ENCODE measurements around the gene TAGLN2. TPM values are rescaled to one million over a fixed set of nuclear protein-coding genes. Genes with fewer than 3 reads are reported as not detected.

Gene TAGLN2
- total RNA-seq, 1 donor from 2014 or later, result 3.9 TPM

DNA sequence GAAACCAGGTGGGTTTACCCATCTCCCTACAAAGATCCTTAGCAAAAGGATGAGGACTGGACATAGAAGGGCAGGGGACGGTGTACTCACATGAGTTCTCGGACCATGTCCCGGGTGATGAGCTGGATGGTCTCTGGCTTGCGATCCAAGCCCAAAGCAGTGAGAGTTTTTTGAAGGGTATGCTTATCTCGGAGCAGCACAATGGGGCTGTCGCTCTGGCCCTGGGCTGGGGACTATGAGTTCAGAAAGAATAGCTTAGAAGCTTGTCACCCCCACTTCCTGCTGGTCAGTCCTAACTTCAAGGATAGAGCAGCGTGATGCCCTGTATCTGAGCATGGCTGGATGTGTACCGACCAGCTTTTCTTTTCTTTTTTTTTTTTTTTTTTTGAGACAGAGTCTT lies 34.9 kb downstream of the TAGLN2 start:
- Histone ChIP-seq H3F3A (ENCODE audit: low read depth) (peaks cover 11% of the 10 kb centered on the region), H2AFZ (replicated peaks) (no peak overlapping the region), H4K20me1 (ENCODE audit: low read depth) (no peaks in the 10 kb centered on the region), H3K36me3 (no peaks in the 10 kb centered on the region), H3K79me2 (ENCODE audit: low read depth) (no peaks in the 10 kb centered on the region), H3K4me2 (no peak overlapping the region), H3K9ac (no peak overlapping the region), H3K4me3 (no peak overlapping the region), H3K4me1 (no peaks in the 10 kb centered on the region), H3K9me3 (ENCODE audit: low read depth) (no peaks in the 10 kb centered on the region), H3K27me3 (no peaks in the 10 kb centered on the region), H3K27ac (no peak overlapping the region)
- DNase-seq (ENCODE audit: low spot score), result no peak
- Mint-ChIP-seq H3K4me1 (peaks cover 8% of the 10 kb centered on the region), H3K27me3 (ENCODE audit: insufficient read depth, low read depth) (peaks cover 2% of the 10 kb centered on the region), H3K4me3 (no peak overlapping the region), H3K36me3 (no peaks in the 10 kb centered on the region), H3K27ac (no peak overlapping the region), H3K9me3 (no peaks in the 10 kb centered on the region)
- TF ChIP-seq EZH2 (IDR thresholded peaks at IDR 0.05) (no peak), EZH2phosphoT487 (IDR thresholded peaks at IDR 0.05) (no peak)
- TF ChIP-seq, protein P1, sequence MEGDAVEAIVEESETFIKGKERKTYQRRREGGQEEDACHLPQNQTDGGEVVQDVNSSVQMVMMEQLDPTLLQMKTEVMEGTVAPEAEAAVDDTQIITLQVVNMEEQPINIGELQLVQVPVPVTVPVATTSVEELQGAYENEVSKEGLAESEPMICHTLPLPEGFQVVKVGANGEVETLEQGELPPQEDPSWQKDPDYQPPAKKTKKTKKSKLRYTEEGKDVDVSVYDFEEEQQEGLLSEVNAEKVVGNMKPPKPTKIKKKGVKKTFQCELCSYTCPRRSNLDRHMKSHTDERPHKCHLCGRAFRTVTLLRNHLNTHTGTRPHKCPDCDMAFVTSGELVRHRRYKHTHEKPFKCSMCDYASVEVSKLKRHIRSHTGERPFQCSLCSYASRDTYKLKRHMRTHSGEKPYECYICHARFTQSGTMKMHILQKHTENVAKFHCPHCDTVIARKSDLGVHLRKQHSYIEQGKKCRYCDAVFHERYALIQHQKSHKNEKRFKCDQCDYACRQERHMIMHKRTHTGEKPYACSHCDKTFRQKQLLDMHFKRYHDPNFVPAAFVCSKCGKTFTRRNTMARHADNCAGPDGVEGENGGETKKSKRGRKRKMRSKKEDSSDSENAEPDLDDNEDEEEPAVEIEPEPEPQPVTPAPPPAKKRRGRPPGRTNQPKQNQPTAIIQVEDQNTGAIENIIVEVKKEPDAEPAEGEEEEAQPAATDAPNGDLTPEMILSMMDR (IDR thresholded peaks at IDR 0.05), result no peak

DNA sequence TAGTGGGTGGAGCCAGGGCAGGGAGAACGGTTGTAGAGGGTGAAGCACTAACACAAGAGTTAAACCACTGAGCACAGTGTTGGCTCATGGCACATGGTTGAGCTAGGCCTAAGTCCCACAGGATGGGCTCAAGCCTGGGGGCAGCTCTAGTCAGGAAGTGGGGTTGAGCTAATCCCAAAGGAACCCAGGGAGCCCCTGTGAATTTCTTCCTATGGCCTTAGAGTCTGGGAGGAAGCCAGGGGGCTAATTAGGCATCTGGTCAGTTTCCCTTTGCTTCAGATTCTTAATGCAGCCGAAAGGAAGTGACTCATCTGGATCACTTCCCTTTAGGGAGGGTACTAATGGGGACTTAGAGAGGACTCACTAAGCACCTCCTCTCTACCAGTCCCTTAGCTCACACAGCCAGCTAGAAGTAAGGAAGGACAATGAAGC lies 35.5 kb downstream of the TAGLN2 start:
- Mint-ChIP-seq H3K36me3 (no peaks in the 10 kb centered on the region), H3K9me3 (no peaks in the 10 kb centered on the region), H3K4me3 (no peak overlapping the region), H3K27ac (no peak overlapping the region), H3K4me1 (peaks cover 8% of the 10 kb centered on the region), H3K27me3 (ENCODE audit: insufficient read depth, low read depth) (peaks cover 2% of the 10 kb centered on the region)
- peaks cover 11% of the 10 kb centered on the region for H3F3A ChIP-seq (ENCODE audit: low read depth)
- no peak overlapping the region for H3K27ac ChIP-seq
- H2AFZ ChIP-seq (replicated peaks), result no peak overlapping the region
- no peaks in the 10 kb centered on the region for H3K9me3 ChIP-seq (ENCODE audit: low read depth)
- no peaks in the 10 kb centered on the region for H3K36me3 ChIP-seq
- no peaks in the 10 kb centered on the region for H3K4me1 ChIP-seq
- H3K4me3 ChIP-seq, result no peak overlapping the region
- H4K20me1 ChIP-seq (ENCODE audit: low read depth), result no peaks in the 10 kb centered on the region
- TF ChIP-seq, protein P1 (IDR thresholded peaks at IDR 0.05), result no peak
- TF ChIP-seq EZH2 (IDR thresholded peaks at IDR 0.05) (no peak), EZH2phosphoT487 (IDR thresholded peaks at IDR 0.05) (no peak)
- DNase-seq (ENCODE audit: low spot score), result peak; percentile 27
- H3K79me2 ChIP-seq (ENCODE audit: low read depth), result no peaks in the 10 kb centered on the region
- H3K27me3 ChIP-seq, result no peaks in the 10 kb centered on the region
- no peak overlapping the region for H3K9ac ChIP-seq
- H3K4me2 ChIP-seq, result no peak overlapping the region

DNA sequence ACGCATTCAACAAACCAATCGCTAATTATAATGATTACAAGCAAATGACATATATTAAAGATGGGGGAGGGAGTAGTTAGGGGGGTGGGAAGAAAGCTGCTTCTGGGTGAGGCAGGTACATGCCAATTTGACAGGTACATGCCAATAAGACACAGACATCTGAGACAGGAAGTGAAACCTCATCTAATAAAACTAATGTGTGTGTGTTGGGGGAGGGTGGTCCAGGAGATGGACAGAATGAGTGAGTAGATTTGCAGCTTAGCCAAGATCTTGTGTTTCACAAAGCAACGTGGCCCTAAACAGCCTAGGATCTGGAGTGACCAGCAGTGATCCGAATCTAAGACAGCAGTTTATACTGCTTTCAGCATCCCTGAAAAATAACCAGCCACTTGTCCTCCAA lies 36.1 kb downstream of the TAGLN2 start:
- Histone ChIP-seq H2AFZ (replicated peaks) (no peak overlapping the region), H4K20me1 (ENCODE audit: low read depth) (no peaks in the 10 kb centered on the region), H3K27me3 (no peaks in the 10 kb centered on the region), H3K4me1 (no peaks in the 10 kb centered on the region), H3K79me2 (ENCODE audit: low read depth) (no peaks in the 10 kb centered on the region), H3K4me2 (no peak overlapping the region), H3K36me3 (no peaks in the 10 kb centered on the region), H3K9me3 (ENCODE audit: low read depth) (no peaks in the 10 kb centered on the region), H3K27ac (no peak overlapping the region), H3K9ac (no peak overlapping the region), H3F3A (ENCODE audit: low read depth) (peaks cover 11% of the 10 kb centered on the region), H3K4me3 (no peak overlapping the region)
- DNase-seq (ENCODE audit: low spot score), result no peak
- Mint-ChIP-seq H3K9me3 (no peaks in the 10 kb centered on the region), H3K27me3 (ENCODE audit: insufficient read depth, low read depth) (peaks cover 2% of the 10 kb centered on the region), H3K4me1 (peaks cover 8% of the 10 kb centered on the region), H3K4me3 (no peak overlapping the region), H3K27ac (no peak overlapping the region), H3K36me3 (no peaks in the 10 kb centered on the region)
- no peak for TF ChIP-seq EZH2 (IDR thresholded peaks at IDR 0.05)
- TF ChIP-seq, protein P1 (IDR thresholded peaks at IDR 0.05), result no peak
- TF ChIP-seq EZH2phosphoT487 (IDR thresholded peaks at IDR 0.05), result no peak
